OCI-LY7 (cell line): Measurements from ENCODE around the gene ZHX3.
"Not testable (repeated sequence)": the region's sequence is repeated elsewhere in the genome, so short reads cannot be mapped to it uniquely, and the experiment has no call there.

Source experiments
- EZH2phosphoT487 ChIP-seq: fragments of 200-600 bp; sonication (generic); IDR thresholded peaks from 2 replicates; pipeline ENCODE4 v1.6.1; 2018; ENCODE audit warnings: low read depth, borderline replicate concordance, mild to moderate bottlenecking, mixed run types, antibody characterized with exemption, low read length, moderate library complexity, mixed read lengths
- TF ChIP-seq, protein P1 (sequence below): fragments of 200-600 bp; sonication (generic); conservative IDR thresholded peaks from 2 replicates; pipeline ENCODE4 v1.5.1; 2014; ENCODE audit warnings: mild to moderate bottlenecking, antibody characterized with exemption, low read length, moderate library complexity, mixed read lengths

DNA sequence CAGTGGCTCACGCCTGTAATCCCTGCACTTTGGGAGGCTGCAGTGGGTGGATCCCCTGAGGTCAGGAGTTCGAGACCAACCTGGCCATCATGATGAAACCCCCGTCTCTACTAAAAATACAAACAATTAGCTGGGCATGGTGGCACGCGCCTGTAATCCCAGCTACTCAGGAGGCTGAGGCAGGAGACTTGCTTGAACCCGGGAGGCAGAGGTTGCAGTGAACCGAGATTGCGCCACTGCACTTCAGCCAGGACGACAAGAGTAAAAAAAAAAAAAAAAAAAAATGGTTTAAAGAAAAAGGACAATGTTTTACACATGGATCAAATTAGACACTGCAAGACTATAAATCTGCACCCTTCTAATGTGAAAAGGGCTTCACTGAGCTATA lies 185.1 kb downstream of the ZHX3 start:
- TF ChIP-seq, protein P1, sequence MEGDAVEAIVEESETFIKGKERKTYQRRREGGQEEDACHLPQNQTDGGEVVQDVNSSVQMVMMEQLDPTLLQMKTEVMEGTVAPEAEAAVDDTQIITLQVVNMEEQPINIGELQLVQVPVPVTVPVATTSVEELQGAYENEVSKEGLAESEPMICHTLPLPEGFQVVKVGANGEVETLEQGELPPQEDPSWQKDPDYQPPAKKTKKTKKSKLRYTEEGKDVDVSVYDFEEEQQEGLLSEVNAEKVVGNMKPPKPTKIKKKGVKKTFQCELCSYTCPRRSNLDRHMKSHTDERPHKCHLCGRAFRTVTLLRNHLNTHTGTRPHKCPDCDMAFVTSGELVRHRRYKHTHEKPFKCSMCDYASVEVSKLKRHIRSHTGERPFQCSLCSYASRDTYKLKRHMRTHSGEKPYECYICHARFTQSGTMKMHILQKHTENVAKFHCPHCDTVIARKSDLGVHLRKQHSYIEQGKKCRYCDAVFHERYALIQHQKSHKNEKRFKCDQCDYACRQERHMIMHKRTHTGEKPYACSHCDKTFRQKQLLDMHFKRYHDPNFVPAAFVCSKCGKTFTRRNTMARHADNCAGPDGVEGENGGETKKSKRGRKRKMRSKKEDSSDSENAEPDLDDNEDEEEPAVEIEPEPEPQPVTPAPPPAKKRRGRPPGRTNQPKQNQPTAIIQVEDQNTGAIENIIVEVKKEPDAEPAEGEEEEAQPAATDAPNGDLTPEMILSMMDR, result not testable (repeated sequence)
- not testable (repeated sequence) for TF ChIP-seq EZH2phosphoT487
